ENCODE measurements around the gene IDI1.

The IDI1 gene

DNA sequence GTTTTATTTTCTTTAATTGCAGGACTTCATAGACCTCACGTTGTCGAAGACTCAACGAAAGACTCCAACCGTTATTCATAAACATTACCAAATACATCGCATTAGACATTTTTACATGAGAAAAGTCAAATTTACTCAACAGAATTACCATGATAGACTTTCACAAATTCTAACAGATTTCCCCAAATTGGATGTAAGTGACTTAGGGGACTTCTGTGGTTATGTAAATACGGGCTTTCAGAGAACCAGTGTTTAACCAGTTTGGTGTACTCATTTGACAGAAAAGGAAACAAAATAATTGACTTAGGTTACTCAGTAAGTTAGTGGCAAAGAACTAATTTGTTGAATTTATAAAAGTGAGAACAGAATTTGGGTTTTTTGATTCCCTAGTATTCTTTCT, 56.5 kb downstream of the IDI1 start:
- no peaks in the 10 kb centered on the region for H3K9me3 ChIP-seq (ENCODE audit: severe bottlenecking)
- H3K36me3 ChIP-seq (ENCODE audit: low read depth): peaks cover 69% of the 10 kb centered on the region
- no peak for ATAC-seq (ENCODE audit: low read depth)

DNA sequence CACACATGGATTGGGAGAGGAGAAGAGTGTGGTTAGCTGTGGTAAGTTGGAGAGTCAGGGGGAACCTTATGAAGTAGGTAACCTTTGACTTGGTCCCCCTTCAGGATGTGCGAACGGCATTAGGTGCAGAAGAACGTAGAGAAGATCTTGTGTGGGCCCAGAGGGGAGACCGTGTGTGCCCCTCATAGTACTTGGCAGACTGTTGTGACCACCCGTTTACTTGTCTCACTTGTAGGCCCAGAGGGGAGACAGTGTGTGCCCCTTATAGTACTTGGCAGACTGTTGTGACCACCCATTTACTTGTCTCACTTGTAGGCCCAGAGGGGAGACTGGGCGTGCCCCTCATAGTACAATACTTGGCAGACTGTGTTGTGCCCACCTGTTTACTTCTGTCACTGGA, 58.1 kb downstream of the IDI1 start:
- no peak overlapping the region for H3K4me3 ChIP-seq (ENCODE audit: severe bottlenecking)
- peaks cover 19% of the 10 kb centered on the region for H3K4me1 ChIP-seq (ENCODE audit: insufficient read depth, poor library complexity, severe bottlenecking)
- H3K27ac ChIP-seq (ENCODE audit: poor library complexity, severe bottlenecking): no peak overlapping the region
- no peaks in the 10 kb centered on the region for H3K9me3 ChIP-seq (ENCODE audit: severe bottlenecking)
- TF ChIP-seq, protein P1, sequence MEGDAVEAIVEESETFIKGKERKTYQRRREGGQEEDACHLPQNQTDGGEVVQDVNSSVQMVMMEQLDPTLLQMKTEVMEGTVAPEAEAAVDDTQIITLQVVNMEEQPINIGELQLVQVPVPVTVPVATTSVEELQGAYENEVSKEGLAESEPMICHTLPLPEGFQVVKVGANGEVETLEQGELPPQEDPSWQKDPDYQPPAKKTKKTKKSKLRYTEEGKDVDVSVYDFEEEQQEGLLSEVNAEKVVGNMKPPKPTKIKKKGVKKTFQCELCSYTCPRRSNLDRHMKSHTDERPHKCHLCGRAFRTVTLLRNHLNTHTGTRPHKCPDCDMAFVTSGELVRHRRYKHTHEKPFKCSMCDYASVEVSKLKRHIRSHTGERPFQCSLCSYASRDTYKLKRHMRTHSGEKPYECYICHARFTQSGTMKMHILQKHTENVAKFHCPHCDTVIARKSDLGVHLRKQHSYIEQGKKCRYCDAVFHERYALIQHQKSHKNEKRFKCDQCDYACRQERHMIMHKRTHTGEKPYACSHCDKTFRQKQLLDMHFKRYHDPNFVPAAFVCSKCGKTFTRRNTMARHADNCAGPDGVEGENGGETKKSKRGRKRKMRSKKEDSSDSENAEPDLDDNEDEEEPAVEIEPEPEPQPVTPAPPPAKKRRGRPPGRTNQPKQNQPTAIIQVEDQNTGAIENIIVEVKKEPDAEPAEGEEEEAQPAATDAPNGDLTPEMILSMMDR (IDR thresholded peaks at IDR 0.05; ENCODE audit: poor library complexity, severe bottlenecking): no peak
- no peak for ATAC-seq (ENCODE audit: low read depth)
- H3K36me3 ChIP-seq (ENCODE audit: low read depth): peaks cover 53% of the 10 kb centered on the region
- no peaks in the 10 kb centered on the region for H3K27me3 ChIP-seq (ENCODE audit: insufficient read depth, poor library complexity, severe bottlenecking)
- no peak for DNase-seq (ENCODE audit: low spot score)

More for the DNA sequence above, 56.5 kb downstream of the IDI1 start:
- TF ChIP-seq, protein P1 (IDR thresholded peaks at IDR 0.05; ENCODE audit: poor library complexity, severe bottlenecking): no peak
- Histone ChIP-seq H3K4me1 (ENCODE audit: insufficient read depth, poor library complexity, severe bottlenecking) (peaks cover 4% of the 10 kb centered on the region), H3K27me3 (ENCODE audit: insufficient read depth, poor library complexity, severe bottlenecking) (no peaks in the 10 kb centered on the region), H3K27ac (ENCODE audit: poor library complexity, severe bottlenecking) (no peak overlapping the region), H3K4me3 (ENCODE audit: severe bottlenecking) (no peak overlapping the region)
- DNase-seq (ENCODE audit: low spot score): no peak

All from RWPE2 (cell line).